CD4-positive, alpha-beta T cell treated with Interleukin-4 for 4 hours (primary cell): ENCODE data around the gene SLC39A1.
A peak's percentile ranks its signal among the peaks of the same experiment; 100 is the strongest.
"Not testable (repeated sequence)": the region's sequence is repeated elsewhere in the genome, so short reads cannot be mapped to it uniquely, and the experiment has no call there.

Experiments used
- DNase-seq: peaks from one replicate; pipeline ENCODE4 v3.0.0-alpha.2; 2020

Gene SLC39A1

DNA sequence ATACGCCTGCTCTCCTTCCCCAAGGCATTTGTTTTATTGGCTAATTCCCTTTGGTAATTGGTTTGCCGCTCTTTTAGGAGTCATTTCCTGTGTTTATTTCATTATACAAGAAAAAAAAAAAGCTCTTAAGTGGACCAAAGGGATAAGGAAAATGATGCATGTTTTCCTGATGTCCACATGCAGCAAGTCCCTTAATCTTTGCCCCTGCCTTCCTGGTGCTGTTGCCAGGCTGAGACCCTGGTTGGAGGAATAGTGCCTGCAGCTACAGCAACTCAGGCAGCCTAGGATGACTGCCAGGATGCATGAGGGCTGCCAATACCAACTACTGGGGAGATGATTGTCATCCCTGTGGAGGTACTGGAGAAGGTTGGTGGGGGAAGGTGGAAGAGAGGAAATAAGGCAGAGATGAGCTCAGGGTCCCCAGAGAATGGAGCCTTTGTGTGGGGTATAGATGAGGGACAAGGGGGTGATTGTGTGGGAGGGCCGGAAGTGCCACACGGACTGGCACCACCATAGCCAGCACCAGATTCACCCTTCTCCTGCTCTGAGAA, 34.5 kb downstream of the SLC39A1 start:
- no peak for DNase-seq

GRCh38 chr1:153928245-153928644, 35.1 kb downstream of the SLC39A1 start:
- no peak for DNase-seq

DNA sequence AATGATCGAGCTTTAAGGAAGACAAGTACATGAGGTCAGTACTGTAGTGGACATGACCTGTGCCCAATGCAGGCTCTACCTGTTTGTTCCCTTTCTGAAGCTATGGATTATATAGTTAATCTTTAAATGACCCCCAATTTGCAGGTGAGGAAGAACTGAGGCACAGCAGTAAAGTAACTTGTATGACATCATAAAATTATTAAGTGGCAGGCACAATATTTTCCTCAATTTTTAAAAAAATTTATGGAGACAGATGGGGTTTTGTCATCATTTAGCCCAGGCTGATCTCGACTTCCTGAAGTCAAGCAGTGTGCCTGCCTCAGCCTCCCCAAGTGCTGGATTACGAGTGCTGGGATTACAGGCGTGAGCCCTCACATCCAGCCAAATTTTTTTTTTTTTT, 36.9 kb downstream of the SLC39A1 start:
- no peak for DNase-seq

GRCh38 chr1:153922972-153923925, 40.1 kb downstream of the SLC39A1 start, which contains the start of gene GATAD2B:
TSS of gene GATAD2B (minus strand) at chr1:153922972. CDS start at chr1:153828347, 94,625 bp downstream.
- peak; percentile 100 for DNase-seq

DNA sequence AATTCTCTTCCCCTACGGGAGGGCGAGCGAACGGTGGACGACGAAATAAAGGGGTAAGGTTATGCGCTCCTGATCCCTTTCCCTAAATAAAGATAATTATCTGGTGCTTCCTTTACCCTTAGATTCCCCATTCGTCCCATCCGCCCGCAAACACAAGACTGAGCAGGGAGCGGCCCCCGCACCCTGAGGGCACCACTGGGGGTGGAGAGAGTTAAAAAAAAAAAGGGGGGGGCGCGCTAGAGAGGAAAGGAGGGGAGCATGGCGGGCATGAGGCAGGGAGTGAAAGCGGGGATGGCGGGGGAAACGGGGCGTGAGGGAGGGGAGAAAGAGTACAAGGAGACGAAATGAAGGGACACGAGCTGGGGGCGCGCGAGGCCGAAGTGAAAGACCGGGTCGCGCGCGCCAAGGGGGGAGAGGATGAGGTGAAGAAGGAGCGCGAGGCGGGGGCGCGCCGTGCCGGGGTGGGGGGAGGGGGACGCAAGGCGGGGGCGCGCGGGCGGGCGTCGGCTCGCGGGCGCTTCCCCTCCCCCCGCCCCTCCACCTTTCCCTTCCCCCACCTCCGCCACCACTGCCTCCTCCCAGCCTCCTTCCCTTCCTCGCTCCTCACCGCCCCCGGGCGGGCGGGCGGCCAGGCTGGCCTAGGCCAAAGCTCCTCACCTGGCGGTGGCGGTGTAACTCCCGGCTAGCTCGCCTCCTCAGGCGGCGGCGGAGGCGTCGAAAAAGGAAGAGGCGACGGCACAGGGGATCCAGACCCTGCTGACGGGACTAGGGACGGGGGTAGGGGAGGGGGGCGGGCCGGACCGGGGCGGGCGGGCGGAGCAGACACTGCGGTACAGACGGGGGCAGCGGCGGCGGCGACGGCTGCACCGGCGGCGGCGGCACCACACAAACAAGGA, 41.0 kb downstream of the SLC39A1 start:
- DNase-seq: no peak

GRCh38 chr1:153921803-153922075, 41.6 kb downstream of the SLC39A1 start:
- no peak for DNase-seq

DNA sequence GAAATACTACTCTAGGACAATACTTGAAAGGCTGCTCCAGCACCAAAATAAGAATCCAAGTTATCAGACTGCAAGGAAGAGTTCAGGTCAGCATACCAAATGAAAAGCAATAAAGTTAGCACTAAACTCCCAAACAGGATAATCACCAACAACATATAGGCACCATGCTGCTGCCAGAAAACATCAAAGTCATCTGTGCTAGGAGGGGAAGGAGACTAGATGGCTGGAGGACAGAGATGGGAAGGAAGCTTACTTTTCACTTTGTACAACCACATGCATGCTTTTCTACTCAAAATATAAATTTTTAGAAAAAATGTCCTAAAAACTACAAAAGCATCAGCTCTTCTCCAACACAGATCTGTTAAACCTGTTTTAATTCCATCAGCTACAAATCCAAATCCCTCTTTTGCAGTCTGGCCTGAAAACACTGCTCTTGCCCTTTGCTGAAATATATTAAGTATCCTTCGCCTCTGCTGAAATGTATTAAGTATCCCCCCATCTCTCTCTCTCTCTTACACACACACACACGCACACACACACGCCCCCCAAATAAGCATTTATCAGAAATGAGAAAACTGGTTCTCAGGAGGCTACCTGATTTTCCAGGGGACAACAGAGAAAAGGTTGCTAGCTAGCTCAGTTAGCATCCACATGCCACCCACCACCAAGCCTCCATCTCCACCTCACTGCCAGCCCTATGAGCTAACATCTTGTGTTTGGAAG, 42.1 kb downstream of the SLC39A1 start:
- no peak for DNase-seq

DNA sequence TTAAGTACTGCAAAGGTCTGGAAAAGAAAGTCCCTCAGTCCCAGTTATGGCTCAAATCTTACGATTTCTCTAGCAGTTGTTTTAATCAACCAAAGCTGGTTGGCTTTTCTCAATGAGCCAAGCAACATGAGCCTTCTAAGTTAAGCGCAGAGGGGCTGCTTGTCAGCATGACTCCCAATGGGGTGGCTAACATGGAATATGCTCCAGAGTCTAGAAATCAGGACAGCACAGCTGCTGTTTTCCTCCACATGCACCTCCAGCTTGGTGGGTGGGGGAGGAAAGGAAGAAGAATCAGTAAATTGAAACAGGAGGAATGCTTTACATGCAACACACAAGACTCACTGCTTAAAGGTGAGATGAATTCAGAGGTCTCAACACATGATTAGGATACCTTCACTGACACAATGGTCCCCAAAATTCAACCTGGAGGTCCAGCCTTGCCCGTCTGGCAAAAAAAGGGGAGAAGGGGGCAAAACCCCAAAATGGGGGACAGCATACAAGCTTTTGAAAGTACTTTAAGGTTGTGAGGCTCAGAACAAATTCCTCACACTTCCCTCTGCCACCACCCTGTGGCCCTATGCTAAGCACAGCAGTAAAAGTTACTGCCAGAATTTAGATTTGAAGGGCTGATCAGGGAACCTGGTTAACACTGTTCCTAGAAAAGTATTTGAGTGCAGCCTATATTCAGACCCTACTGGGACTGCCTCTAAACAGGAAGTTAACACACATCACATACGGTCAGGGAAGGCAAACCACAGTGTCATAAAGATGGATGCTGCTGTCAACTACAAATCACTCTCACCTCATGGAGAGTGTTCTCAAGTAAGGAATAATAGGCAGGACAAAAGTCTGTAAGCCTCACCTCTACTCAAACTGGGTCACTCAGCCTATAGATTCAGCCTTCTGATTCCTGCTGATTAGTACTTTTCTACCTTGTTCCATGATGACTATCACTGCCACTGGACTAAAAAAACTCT, 43.2 kb downstream of the SLC39A1 start:
- DNase-seq: peak; percentile 53

GRCh38 chr1:153916297-153916696, 47.0 kb downstream of the SLC39A1 start:
- no peak for DNase-seq

DNA sequence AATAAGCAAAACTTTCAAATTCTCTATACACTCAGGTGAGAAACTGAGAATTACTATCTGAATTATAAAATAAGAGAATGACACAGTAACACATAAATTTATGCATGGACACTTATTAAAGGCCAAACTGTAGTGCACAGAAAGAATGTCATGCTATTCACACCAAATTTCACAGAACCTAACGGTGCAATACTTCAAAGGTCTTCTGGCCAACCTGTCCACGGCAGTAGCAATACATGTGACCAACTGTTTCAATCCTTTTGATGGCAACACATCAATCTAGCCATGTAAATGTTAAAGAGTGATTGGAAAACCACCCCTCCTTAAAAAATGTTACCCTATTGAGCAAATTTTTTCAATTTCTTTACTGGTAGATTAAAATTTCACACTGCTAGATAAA, 51.0 kb downstream of the SLC39A1 start:
- DNase-seq: no peak

DNA sequence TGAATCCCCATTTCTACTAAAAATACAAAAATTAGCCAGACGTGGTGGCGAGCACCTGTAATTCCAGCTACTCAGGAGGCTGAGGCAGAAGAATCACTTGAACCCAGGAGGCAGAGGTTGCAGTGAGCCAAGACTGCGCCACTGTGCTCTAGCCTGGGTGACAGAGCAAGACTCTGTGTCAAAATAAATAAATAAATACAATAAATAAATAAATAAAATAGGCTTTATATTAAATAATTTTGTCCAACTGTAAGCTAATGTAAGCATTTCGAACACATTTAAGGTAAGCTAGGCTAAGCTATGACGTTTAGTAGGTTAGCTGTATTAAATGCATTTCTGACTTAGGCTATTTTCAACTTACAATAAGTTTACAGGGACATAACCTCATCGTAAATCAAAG, 52.8 kb downstream of the SLC39A1 start:
- DNase-seq: not testable (repeated sequence)
